AG09309 (cell line): ENCODE data around the gene TMEM256.
"Not testable (repeated sequence)": the region's sequence is repeated elsewhere in the genome, so short reads cannot be mapped to it uniquely, and the experiment has no call there.

Source experiments
- DNase-seq: peaks from one replicate; pipeline ENCODE4 v3.0.0-alpha.2; 2010; ENCODE audit warnings: low read depth
- H3K4me3 ChIP-seq: 2 replicates; pipeline ENCODE4 v1.5.1; 2011; ENCODE audit warnings: mild to moderate bottlenecking, low read depth, low read length, moderate library complexity; ENCODE audit not compliant: control insufficient read depth
- TF ChIP-seq, protein P1 (sequence below): IDR thresholded peaks from 2 replicates; pipeline ENCODE4 v1.5.1; 2011; ENCODE audit warnings: mild to moderate bottlenecking, low read depth, low read length, inconsistent platforms; ENCODE audit not compliant: insufficient read depth, control insufficient read depth; ENCODE audit errors: missing control alignments

The TMEM256 gene

DNA sequence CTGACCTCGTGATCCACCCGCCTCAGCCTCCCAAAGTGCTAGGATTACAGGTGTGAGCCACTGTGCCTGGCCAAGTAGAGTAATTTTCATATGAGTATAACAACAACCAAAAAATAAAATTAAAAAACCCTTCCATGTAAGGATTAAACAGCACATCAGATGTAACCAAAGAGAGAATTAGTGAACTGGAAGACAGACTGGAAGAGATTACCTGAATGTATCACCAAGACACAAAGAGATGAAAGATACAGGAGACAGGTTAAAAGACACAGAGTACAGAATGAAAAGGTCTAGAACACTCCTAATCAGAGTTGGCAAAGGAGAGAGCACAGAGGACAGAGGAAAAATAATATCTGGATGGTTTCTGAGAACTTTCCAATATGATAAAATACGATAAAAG is 24.8 kb downstream of the TMEM256 start:
- TF ChIP-seq, protein P1, sequence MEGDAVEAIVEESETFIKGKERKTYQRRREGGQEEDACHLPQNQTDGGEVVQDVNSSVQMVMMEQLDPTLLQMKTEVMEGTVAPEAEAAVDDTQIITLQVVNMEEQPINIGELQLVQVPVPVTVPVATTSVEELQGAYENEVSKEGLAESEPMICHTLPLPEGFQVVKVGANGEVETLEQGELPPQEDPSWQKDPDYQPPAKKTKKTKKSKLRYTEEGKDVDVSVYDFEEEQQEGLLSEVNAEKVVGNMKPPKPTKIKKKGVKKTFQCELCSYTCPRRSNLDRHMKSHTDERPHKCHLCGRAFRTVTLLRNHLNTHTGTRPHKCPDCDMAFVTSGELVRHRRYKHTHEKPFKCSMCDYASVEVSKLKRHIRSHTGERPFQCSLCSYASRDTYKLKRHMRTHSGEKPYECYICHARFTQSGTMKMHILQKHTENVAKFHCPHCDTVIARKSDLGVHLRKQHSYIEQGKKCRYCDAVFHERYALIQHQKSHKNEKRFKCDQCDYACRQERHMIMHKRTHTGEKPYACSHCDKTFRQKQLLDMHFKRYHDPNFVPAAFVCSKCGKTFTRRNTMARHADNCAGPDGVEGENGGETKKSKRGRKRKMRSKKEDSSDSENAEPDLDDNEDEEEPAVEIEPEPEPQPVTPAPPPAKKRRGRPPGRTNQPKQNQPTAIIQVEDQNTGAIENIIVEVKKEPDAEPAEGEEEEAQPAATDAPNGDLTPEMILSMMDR = no peak
- no peak for DNase-seq
- no peak overlapping the region for H3K4me3 ChIP-seq

DNA sequence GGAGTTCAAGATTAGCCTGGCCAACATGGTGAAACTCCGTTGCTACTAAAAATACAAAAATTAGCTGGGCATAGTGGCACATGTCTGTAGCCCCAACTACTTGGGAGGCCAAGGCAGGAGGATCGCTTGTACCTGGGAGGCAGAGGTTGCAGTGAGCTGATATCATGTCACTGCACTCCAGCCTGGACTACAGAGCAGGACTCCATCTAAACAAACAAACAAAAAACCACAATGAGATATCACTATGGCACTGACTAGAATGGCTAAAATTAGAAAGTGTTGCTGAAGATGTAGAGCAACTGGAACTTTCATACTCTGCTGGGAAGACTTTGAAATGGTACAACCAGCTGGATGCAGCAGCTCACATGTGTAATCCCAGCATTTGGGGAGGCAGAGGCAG is 29.5 kb downstream of the TMEM256 start:
- TF ChIP-seq, protein P1 = no peak
- H3K4me3 ChIP-seq = no peak overlapping the region
- no peak for DNase-seq

DNA sequence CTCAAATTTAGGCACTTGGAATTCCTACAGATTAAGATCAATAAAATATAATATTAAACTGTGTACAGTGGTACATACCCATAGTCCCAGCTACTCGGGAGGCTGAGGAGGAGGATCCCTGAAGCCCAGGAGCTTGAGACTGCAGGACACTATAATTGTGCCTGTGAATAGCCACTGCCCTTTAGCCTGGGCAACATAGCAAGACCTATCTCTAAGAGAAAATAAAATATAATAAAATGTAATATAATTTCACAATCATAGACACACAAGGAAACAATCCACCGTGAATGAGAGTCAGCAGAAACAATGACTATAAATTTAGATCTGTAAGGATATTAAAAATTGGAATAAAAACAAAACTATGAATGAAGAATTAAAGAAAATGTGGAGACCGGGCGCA is 33.0 kb downstream of the TMEM256 start:
- no peak overlapping the region for H3K4me3 ChIP-seq
- TF ChIP-seq, protein P1 = no peak
- no peak for DNase-seq

DNA sequence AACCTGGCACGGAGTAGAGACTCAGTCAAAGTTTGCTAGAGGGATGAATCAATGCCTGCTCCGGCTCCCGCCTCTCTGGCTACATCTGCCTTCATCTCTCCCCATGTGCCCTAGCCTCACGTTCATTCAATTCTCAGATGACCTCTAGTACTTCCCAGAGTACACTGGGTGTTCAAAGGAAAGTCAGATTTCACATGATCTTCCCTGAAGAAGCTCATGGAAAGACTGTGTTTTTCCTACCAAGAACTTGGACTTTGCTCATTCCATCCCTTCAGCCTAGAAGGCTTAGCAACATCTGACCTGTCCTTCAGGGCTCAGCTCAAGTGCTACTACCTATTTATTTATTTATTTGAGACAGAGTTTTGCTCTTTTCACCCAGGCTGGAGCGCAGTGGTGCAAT is 34.1 kb downstream of the TMEM256 start:
- no peak overlapping the region for H3K4me3 ChIP-seq
- DNase-seq = no peak
- TF ChIP-seq, protein P1 = no peak

DNA sequence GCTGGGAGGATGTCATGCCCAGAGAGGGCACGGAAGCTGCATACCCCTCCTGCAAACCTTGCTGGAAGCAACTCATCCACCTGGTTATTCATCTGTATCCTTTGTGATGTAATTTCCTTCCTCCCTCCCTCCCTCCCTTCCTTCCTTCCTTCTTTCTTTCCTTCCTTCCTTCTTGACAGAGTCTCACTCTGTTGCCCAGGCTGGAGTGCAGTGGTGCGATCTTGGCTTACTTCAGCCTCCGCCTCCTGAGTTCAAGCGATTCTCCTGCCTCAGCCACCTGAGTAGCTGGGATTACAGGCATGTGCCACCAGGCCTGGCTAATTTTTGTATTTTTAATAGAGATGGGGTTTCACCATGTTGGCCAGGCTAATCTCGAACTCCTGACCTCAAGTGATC is 35.3 kb downstream of the TMEM256 start:
- not testable (repeated sequence) for DNase-seq

DNA sequence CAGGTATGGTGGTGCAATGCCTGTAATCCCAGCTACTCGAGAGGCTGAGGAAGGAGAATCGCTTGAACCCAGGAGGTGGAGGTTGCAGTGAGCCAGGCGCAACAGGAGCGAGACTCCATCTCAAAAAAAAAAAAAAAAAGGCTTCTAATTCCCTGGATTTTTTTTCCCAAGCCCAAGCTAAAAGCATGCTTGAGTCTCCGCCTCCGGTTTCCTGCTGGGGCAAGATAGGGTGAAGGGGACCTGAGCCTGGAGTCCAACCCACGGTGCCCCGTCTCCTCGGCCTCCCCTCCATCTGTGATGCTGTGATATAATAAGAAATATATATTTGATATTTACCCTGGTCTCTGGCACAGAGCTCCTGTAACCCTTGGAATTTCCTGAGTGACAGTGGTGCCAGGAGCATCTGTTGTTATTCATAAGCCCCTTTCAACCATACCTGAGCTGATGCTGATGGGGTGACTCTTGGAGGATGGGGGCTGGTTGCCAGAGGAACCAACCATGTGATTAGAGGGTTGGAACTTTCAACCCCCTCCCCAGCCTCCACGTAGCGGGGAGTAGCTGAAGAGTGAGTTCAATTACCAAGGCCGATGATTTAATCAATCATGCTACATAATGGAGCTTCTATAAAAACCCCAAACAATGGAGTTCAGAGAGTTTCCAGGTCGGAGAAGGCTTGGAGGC is 35.8 kb downstream of the TMEM256 start:
- H3K4me3 ChIP-seq = no peak overlapping the region
- TF ChIP-seq, protein P1 = no peak
- DNase-seq = no peak

More for the DNA sequence above, 35.3 kb downstream of the TMEM256 start:
- H3K4me3 ChIP-seq = not testable (repeated sequence)

DNA sequence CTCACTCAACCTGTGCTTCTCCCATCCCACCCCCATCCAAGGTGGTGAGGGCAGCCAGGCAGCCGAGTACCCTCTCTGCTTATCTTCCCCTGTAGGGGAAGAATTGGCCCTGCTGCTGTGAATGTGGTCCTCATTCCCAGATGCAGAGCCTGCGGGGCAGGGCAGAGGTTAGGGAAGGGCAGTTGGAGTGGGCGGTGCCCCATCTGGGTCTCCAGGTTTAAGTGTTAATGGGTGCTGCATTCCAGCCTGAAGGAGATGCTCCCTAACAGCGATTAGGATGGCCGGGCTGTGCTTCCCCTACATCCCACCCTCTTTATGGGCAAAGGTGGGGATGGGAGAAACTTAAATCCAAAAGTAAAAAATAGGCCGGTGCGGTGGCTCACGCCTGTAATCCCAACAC is 36.8 kb downstream of the TMEM256 start:
- TF ChIP-seq, protein P1 = no peak
- no peak for DNase-seq
- no peak overlapping the region for H3K4me3 ChIP-seq

DNA sequence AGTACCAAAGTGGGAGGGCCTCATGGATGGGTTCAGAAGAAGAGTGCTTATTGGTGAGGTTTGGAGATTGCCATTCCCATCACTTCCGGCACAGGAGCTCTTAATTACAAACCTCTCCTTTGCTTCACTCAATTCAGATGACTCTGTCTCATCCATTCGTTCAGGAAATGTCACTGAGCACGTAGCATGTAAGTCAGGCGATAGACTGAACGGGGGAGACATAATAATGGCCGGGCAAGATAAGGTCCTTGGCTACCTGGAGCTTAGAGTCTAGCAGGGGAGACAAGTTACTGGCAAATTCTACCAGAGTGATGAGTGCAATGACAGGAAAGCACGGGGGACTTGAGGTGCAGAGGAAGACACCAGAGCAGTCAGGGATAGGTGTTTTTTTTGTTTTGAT is 37.9 kb downstream of the TMEM256 start:
- H3K4me3 ChIP-seq, DNase-seq: not testable (repeated sequence)
